Activated CD8-positive, alpha-beta T cell treated with anti-CD3 and anti-CD28 coated beads, Interleukin-2, amount 10 ng/mL, durations not matched to agents 7 days and 5 days (primary cell): ENCODE results near the gene LRRC40. TPM values are rescaled to one million over a fixed set of nuclear protein-coding genes. Genes with fewer than 3 reads are reported as not detected.

Source experiments
- ATAC-seq: fragments of 150-1000 bp; cut with Tn5 transposase; one replicate; pipeline ENCODE4 v1.10.0; 2021; ENCODE audit warnings: moderate library complexity
- CTCF ChIA-PET: fragments of 350-600 bp; sonication (Branson Sonifier 250); formaldehyde crosslinking; loops from one replicate; lab custom pipeline; 2021; ENCODE audit warnings: antibody characterized with exemption; lab: Charles Lee
- POLR2A ChIA-PET: fragments of 350-600 bp; sonication (Branson Sonifier 250); formaldehyde crosslinking; loops from one replicate; lab custom pipeline; 2021; ENCODE audit warnings: antibody characterized with exemption; lab: Charles Lee
- DNase-seq: peaks from one replicate; pipeline ENCODE4 v3.0.0-alpha.2; 2020
- H3K27ac Mint-ChIP-seq: one replicate; pipeline ENCODE4 v1.8.0; 2021; ENCODE audit warnings: mild to moderate bottlenecking, mixed read lengths
- H3K27me3 Mint-ChIP-seq: one replicate; pipeline ENCODE4 v1.8.0; 2021; ENCODE audit warnings: low read depth, mixed read lengths
- H3K36me3 Mint-ChIP-seq: one replicate; pipeline ENCODE4 v1.8.0; 2021; ENCODE audit warnings: low read depth, mixed read lengths
- H3K4me1 Mint-ChIP-seq: one replicate; pipeline ENCODE4 v1.8.0; 2021; ENCODE audit warnings: low read depth, mixed read lengths
- H3K4me3 Mint-ChIP-seq: one replicate; pipeline ENCODE4 v1.8.0; 2021; ENCODE audit warnings: mild to moderate bottlenecking, mixed read lengths
- H3K9me3 Mint-ChIP-seq: one replicate; pipeline ENCODE4 v1.8.0; 2022; ENCODE audit warnings: mixed read lengths; ENCODE audit not compliant: insufficient read depth
- total RNA-seq, 2 experiments: library from RNA; stranded (reverse); gene quantifications; one replicate each; pipeline ENCODE4 v1.2.3, GENCODE V29; 2021

LRRC40 gene
- total RNA-seq, 2 experiments from 2014 or later: 22.5 to 22.7 TPM

DNA sequence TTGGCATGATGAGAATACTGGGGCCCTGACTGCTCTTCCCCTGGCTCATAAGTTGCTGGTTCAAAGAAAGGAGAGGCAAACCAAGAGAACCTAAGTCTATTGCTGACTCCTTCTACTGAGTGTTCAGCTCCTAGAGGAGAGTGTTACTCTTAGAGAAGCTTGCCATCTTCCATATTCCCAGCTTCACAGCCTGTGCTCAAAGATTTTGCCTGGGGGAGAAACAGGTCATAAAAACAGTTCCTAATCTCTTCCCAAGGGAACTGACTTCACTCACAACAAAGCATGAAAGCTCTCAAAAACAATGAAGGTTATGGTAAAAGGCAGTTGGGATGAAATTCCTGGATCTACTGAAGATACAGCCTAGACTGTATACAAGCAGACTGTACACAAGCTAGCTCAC, 37.1 kb downstream of the LRRC40 start:
- Mint-ChIP-seq H3K27ac (no peak overlapping the region), H3K9me3 (no peaks in the 10 kb centered on the region), H3K4me1 (no peaks in the 10 kb centered on the region), H3K36me3 (peaks cover 3% of the 10 kb centered on the region), H3K27me3 (no peaks in the 10 kb centered on the region), H3K4me3 (no peak overlapping the region)
- no peak for ATAC-seq
- DNase-seq: no peak
- ChIA-PET POLR2A (interaction anchor here (0.6 kb wide), 1 partner anchor 46 kb away, joined by 3 read pairs; no protein-coding TSS in a partner anchor), CTCF (no interaction called here)

GRCh38 chr1:70164350-70164749, 41.0 kb downstream of the LRRC40 start:
- H3K4me3 Mint-ChIP-seq: no peak overlapping the region
- CTCF ChIA-PET: no interaction called here
- H3K27ac Mint-ChIP-seq: no peak overlapping the region
- no peaks in the 10 kb centered on the region for H3K27me3 Mint-ChIP-seq
- H3K9me3 Mint-ChIP-seq: no peaks in the 10 kb centered on the region
- H3K4me1 Mint-ChIP-seq: no peaks in the 10 kb centered on the region
- ATAC-seq (no peak), DNase-seq (no peak)
- POLR2A ChIA-PET: no interaction called here
- peaks cover 6% of the 10 kb centered on the region for H3K36me3 Mint-ChIP-seq

- ATAC-seq (no peak), DNase-seq (no peak)
- peaks cover 4% of the 10 kb centered on the region for H3K36me3 Mint-ChIP-seq
- H3K27ac Mint-ChIP-seq: no peak overlapping the region
- H3K4me3 Mint-ChIP-seq: no peak overlapping the region
- ChIA-PET POLR2A (no interaction called here), CTCF (no interaction called here)
- no peaks in the 10 kb centered on the region for H3K4me1 Mint-ChIP-seq
- H3K27me3 Mint-ChIP-seq: no peaks in the 10 kb centered on the region
- no peaks in the 10 kb centered on the region for H3K9me3 Mint-ChIP-seq
Measured at GRCh38 chr1:70156529-70157120, 48.8 kb downstream of the LRRC40 start.

- H3K36me3 Mint-ChIP-seq: peaks cover 6% of the 10 kb centered on the region
- DNase-seq: no peak
Measured at GRCh38 chr1:70153739-70154138, 51.6 kb downstream of the LRRC40 start.

GRCh38 chr1:70150444-70150843, 54.9 kb downstream of the LRRC40 start:
- Mint-ChIP-seq H3K27ac (no peak overlapping the region), H3K9me3 (no peaks in the 10 kb centered on the region), H3K27me3 (no peaks in the 10 kb centered on the region), H3K4me1 (no peaks in the 10 kb centered on the region), H3K4me3 (no peak overlapping the region), H3K36me3 (peaks cover 12% of the 10 kb centered on the region)
- ChIA-PET CTCF (interaction anchor here (0.9 kb wide), 1 partner anchor 9 kb away, joined by 4 read pairs; no protein-coding TSS in a partner anchor), POLR2A (no interaction called here)
- DNase-seq (no peak), ATAC-seq (no peak)

More at GRCh38 chr1:70153739-70154138, 51.6 kb downstream of the LRRC40 start:
- no peaks in the 10 kb centered on the region for H3K27me3 Mint-ChIP-seq
- POLR2A ChIA-PET: interaction anchor here (0.6 kb wide), 1 partner anchor 47 kb away, joined by 3 read pairs; no protein-coding TSS in a partner anchor
- CTCF ChIA-PET: no interaction called here
- ATAC-seq: no peak
- H3K9me3 Mint-ChIP-seq: no peaks in the 10 kb centered on the region
- no peaks in the 10 kb centered on the region for H3K4me1 Mint-ChIP-seq
- no peak overlapping the region for H3K27ac Mint-ChIP-seq
- no peak overlapping the region for H3K4me3 Mint-ChIP-seq

- POLR2A ChIA-PET: no interaction called here
Measured at GRCh38 chr1:70146488-70146887, 58.9 kb downstream of the LRRC40 start.

GRCh38 chr1:70143048-70143659, 62.2 kb downstream of the LRRC40 start:
- ChIA-PET CTCF (interaction anchor here (1.9 kb wide), 1 partner anchor 10 kb away, joined by 9 read pairs; no protein-coding TSS in a partner anchor), POLR2A (no interaction called here)
- Mint-ChIP-seq H3K4me3 (no peak overlapping the region), H3K27ac (no peak overlapping the region), H3K4me1 (no peaks in the 10 kb centered on the region), H3K36me3 (peaks cover 2% of the 10 kb centered on the region), H3K27me3 (no peaks in the 10 kb centered on the region), H3K9me3 (no peaks in the 10 kb centered on the region)
- ATAC-seq (no peak), DNase-seq (no peak)

More at GRCh38 chr1:70146488-70146887, 58.9 kb downstream of the LRRC40 start:
- CTCF ChIA-PET: no interaction called here
- Mint-ChIP-seq H3K36me3 (peaks cover 10% of the 10 kb centered on the region), H3K4me1 (no peaks in the 10 kb centered on the region), H3K4me3 (no peak overlapping the region), H3K27ac (no peak overlapping the region), H3K27me3 (no peaks in the 10 kb centered on the region), H3K9me3 (no peaks in the 10 kb centered on the region)
- ATAC-seq: no peak
- no peak for DNase-seq

- no peaks in the 10 kb centered on the region for H3K4me1 Mint-ChIP-seq
- H3K36me3 Mint-ChIP-seq: no peaks in the 10 kb centered on the region
- H3K4me3 Mint-ChIP-seq: no peak overlapping the region
- CTCF ChIA-PET: interaction anchor here (1.1 to 1.9 kb wide), 2 partner anchors 8 to 9 kb away, joined by 4 to 9 read pairs; no protein-coding TSS in a partner anchor
- DNase-seq: no peak
- H3K27me3 Mint-ChIP-seq: peaks cover 4% of the 10 kb centered on the region
- no peaks in the 10 kb centered on the region for H3K9me3 Mint-ChIP-seq
- ATAC-seq: no peak
- POLR2A ChIA-PET: no interaction called here
- no peak overlapping the region for H3K27ac Mint-ChIP-seq
Measured at GRCh38 chr1:70142075-70142474, 63.3 kb downstream of the LRRC40 start.

DNA sequence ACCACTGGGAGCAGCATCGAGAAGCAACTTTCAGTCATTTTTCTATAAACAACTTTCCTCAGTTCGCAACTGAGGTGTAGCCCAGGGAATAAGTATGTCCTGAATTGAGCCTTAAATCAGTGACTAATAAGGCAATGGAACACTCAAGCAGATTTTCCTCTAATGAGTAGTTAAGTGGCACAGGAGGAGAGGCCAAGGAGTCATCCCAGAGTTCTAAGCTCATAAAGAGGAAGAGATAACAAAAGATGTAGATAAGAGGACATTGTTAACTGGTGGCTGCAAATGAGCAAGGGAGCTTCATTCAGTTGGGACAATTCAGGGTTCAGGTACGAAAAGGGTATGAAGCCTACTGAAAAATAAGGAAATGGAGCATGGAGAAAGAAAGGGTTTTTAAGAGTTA, 64.5 kb downstream of the LRRC40 start:
- no peak overlapping the region for H3K27ac Mint-ChIP-seq
- DNase-seq (no peak), ATAC-seq (no peak)
- no peaks in the 10 kb centered on the region for H3K9me3 Mint-ChIP-seq
- no peaks in the 10 kb centered on the region for H3K4me1 Mint-ChIP-seq
- H3K36me3 Mint-ChIP-seq: no peaks in the 10 kb centered on the region
- CTCF ChIA-PET: interaction anchor here (1.1 to 1.9 kb wide), 2 partner anchors 8 to 9 kb away, joined by 4 to 9 read pairs; no protein-coding TSS in a partner anchor
- no peak overlapping the region for H3K4me3 Mint-ChIP-seq
- POLR2A ChIA-PET: no interaction called here
- peaks cover 5% of the 10 kb centered on the region for H3K27me3 Mint-ChIP-seq

DNA sequence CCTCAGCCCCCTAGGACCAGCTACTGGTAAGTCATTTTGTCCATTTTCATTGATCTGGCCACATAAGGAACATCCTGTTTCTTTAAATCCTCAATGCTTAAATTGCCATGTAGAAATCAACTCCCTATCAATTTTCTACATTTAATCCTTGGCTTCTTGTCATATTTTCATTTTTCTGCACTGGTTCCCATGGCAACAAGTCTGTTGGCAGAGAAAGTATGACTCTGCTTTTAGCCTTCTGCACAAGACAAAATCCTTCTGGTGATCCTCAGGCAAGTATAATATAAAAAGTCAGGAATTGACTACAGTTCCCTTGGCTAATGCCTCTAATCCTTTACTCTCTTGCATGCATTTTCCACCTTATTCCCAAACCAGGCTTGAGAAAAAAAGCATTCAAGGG, 65.0 kb downstream of the LRRC40 start:
- no peak for DNase-seq
- no peaks in the 10 kb centered on the region for H3K4me1 Mint-ChIP-seq
- H3K36me3 Mint-ChIP-seq: no peaks in the 10 kb centered on the region
- ChIA-PET POLR2A (no interaction called here), CTCF (no interaction called here)
- ATAC-seq: no peak
- no peak overlapping the region for H3K27ac Mint-ChIP-seq
- H3K4me3 Mint-ChIP-seq: no peak overlapping the region
- peaks cover 6% of the 10 kb centered on the region for H3K27me3 Mint-ChIP-seq
- no peaks in the 10 kb centered on the region for H3K9me3 Mint-ChIP-seq

DNA sequence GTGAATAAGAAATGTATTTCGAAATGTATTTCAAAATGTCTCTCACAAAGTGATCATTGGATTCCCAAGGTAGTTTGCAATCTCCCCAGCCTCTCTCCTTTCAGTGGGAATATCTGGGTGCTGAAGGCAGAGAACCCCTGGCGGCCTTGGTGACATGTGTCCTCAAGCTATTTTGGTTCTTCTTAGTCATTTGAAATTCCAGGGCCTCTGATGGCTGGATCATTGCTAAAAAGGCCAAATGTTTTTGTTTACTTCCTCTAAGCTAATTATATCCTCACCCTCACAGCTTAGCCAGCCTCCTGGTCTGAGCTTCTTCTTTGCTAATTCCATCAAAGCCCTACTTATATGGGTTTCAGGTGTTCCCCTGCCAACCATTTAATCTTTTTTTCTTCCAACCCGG, 71.2 kb downstream of the LRRC40 start:
- ChIA-PET CTCF (interaction anchor here (0.8 to 1.8 kb wide), 13 partner anchors 12 to 381 kb away, joined by 3 to 6 read pairs (median 4); no protein-coding TSS in a partner anchor), POLR2A (no interaction called here)
- Mint-ChIP-seq H3K4me3 (no peak overlapping the region), H3K4me1 (no peaks in the 10 kb centered on the region), H3K27ac (no peak overlapping the region), H3K36me3 (no peaks in the 10 kb centered on the region), H3K27me3 (peaks cover 15% of the 10 kb centered on the region), H3K9me3 (no peaks in the 10 kb centered on the region)
- no peak for DNase-seq
- ATAC-seq: no peak

DNA sequence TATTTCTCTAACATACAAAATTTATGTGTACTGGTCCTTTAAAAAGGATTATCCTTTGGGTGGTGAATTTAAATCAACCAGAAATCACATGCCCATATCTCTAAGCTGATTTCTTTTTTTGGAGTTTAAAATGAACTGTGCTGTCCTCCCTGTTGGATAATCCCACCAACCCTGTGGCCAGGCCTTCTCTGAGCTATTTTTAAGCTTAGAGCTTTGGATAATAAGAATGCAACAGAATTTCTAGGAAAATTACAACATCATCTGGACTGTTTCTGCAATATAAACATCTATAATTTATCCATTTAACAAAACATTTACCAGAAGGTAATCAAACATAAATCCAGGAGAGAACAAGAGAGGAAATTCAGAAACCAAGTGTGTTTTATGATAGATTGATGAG, 88.3 kb downstream of the LRRC40 start:
- CTCF ChIA-PET: no interaction called here
- peaks cover 11% of the 10 kb centered on the region for H3K27me3 Mint-ChIP-seq
- no peaks in the 10 kb centered on the region for H3K9me3 Mint-ChIP-seq
- no peak overlapping the region for H3K4me3 Mint-ChIP-seq
- H3K36me3 Mint-ChIP-seq: no peaks in the 10 kb centered on the region
- POLR2A ChIA-PET: no interaction called here
- DNase-seq (no peak), ATAC-seq (no peak)
- no peaks in the 10 kb centered on the region for H3K4me1 Mint-ChIP-seq
- no peak overlapping the region for H3K27ac Mint-ChIP-seq
